HG03460 (cell line): Measurements from ENCODE around the gene GLRA2.

ENCODE experiments used
- ATAC-seq: cut with Tn5 transposase; IDR thresholded peaks from one replicate; pipeline ENCODE4 v1.9.1; 2021; ENCODE audit not compliant: unreplicated experiment

Gene GLRA2

GRCh38 chrX:14697451-14697850, 168.1 kb downstream of the GLRA2 start:
- no peak for ATAC-seq

- ATAC-seq: no peak
These were observed 169.5 kb downstream of the GLRA2 start for GRCh38 chrX:14698790-14699189.

DNA sequence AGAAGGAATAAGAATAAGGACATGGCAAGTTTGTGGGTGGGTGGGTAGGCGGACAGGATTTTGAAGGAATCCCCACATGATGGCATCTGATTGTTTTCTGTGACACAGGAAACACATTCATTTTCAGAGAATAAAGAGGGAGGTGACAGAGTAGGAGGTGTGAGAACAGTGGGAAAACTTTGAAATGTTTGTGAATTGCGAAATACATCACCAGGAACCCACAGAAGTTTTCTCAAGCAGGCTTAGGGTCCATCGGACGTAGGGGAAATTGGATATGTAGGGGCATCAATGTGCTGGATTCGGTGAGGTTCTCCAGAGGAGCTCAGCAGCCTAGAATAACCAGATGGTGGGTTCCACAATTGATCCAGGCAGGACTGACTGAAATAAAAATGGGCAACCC, 171.6 kb downstream of the GLRA2 start:
- no peak for ATAC-seq

DNA sequence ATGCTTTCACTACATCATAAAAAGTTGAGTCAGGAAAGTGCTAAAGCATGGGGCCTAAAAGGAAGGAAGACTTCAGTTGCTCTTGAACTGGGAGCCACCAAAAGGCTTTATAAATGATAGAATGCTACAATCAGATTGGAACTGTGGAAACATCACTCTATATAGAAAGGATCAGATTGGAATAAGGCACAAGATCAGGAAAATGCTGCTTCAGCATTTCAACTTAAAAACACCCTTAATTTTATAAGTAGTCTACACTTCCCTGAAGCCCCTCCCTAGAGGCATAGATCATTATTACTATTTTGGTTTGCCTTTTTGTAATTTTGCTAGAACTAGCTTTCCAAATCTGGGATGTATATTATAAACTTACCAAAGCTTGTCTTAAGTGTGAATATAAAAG, 172.8 kb downstream of the GLRA2 start:
- no peak for ATAC-seq

GRCh38 chrX:14712096-14712495, 182.8 kb downstream of the GLRA2 start:
- ATAC-seq: no peak

DNA sequence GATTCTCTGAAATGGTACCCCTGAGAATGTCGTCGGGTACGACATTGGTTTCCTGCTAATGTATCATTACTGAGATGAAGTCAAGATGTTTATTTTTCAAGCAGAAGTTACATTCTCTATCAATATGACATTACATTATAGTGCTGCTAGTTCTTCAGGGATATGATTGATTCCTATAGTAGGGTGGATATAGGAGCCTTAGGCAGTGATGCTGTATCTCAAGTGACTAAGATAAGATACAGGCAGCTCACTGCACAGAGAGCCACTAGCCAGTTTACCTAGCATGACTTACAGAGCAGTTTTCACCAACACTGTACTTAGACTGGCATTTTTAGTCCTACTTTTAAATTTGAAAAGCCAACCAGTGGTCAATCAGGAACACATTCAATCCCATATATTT, 188.6 kb downstream of the GLRA2 start:
- no peak for ATAC-seq

- ATAC-seq: no peak
These were observed 189.1 kb downstream of the GLRA2 start for GRCh38 chrX:14718403-14718802.

GRCh38 chrX:14729058-14729457, 199.7 kb downstream of the GLRA2 start:
- ATAC-seq: no peak

- no peak for ATAC-seq
These were observed 209.3 kb downstream of the GLRA2 start for GRCh38 chrX:14738643-14739042.

DNA sequence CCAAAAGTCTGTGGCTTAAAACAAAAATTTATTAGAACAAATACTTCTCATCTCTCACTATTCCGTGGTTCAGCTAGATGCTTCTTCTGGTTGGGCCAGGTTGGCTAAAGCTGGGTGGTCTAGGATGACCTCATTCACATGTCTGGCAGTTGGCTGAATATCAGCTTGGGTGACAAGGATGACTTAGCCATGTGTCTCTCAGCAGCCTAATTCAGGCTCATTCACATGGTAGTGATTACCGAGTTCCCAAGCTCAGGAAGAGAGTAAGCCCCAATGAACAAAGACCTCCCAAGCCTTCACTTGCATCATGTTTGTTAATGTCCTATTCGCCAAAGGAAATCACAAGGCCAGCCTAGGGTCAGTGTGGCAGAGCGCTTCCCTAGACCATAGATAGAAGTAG, 224.1 kb downstream of the GLRA2 start:
- no peak for ATAC-seq

DNA sequence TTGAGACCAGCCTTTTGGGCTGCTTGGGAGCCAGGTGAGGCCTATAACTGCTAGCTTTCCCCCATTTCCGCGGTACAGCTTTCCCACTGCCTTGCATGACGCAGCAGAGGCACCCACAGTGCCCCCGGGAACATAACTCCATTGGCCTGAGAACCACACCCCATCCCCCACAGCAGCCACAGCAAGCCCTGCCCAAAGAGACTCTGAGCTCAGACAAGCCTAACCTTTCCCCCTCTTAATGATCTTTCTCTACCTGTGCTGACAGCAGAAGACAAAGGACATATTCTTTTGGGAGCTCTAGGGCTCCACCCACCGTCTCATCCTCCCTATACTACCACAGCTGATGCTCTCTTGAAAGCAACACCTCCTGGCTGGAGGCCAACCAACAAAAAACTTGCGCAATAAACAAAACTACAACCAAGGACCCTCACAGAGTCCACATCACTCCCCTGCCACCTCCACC, 228.7 kb downstream of the GLRA2 start:
- ATAC-seq: no peak

GRCh38 chrX:14775416-14775815, 246.1 kb downstream of the GLRA2 start:
- ATAC-seq: no peak

- ATAC-seq: no peak
These were observed 247.6 kb downstream of the GLRA2 start for GRCh38 chrX:14776901-14777300.

DNA sequence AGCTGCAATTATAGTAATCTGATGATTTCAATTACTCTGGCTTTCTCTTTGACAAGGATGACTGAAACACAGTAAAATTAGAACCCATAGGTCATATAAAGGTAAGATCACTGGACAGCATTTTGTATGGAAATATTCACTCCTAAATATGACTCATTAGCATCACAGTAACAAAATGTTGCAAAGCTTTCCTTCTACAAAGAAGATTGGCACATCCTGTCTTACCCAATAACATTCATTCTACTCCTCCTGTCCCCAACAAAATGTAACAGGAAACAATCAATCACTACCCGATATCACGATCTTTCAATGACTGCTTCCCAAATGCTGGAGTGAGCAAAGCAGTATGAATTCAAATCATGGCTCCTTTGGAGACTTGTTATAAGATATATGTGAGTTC, 248.2 kb downstream of the GLRA2 start:
- ATAC-seq: no peak

- no peak for ATAC-seq
These were observed 250.2 kb downstream of the GLRA2 start for GRCh38 chrX:14779580-14779979.
